GM18873 (cell line): ENCODE measurements around the gene MFAP4.
"Not testable (repeated sequence)": the region's sequence is repeated elsewhere in the genome, so short reads cannot be mapped to it uniquely, and the experiment has no call there.

Experiments
- ATAC-seq: cut with Tn5 transposase; IDR thresholded peaks from one replicate; pipeline ENCODE4 v1.9.1; 2021; ENCODE audit warnings: mild to moderate bottlenecking, moderate library complexity, moderate number of reproducible peaks; ENCODE audit not compliant: unreplicated experiment, low FRiP score

MFAP4 gene

GRCh38 chr17:19359151-19359550 is 27.8 kb downstream of the MFAP4 start:
- no peak for ATAC-seq

DNA sequence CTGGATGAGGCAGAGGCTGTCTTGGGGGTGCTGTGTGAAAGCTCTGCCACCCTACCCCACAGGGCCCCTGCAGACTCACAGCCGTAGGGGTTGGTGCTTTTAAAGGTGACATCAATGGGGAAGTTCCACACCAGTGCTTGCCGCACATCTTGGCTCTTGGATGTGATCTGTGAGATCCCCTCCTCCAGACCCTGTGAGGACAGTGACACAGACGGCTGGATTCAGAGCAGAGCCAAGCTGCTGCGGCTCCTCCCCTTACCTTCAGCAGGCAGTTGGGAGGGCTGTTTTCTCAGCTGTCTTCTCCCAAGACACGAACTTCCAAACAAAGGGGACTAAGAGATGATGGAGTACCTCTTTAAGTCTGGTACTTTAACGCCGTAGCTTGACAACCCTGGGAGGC is 29.2 kb downstream of the MFAP4 start:
- ATAC-seq: no peak

- no peak for ATAC-seq
Measured at GRCh38 chr17:19357351-19357750, 29.6 kb downstream of the MFAP4 start.

DNA sequence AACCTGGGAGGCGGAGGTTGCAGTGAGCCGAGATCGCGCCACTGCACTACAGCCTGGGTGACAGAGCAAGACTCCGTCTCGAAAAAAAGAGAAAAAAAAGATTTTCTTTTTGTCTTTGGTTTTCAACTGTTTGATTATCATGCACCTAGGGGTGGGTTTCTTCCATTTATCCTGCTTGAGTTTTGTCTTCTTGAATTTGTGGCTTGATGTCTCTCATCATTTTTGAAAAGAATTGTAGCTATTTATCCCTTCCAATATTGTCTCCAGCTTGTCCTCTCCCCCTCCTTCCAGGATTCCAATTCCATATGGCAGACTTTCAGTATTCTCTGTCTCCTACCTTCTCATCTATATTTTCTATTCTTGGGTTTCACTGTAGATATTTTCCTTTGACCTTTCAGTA is 32.2 kb downstream of the MFAP4 start:
- no peak for ATAC-seq

GRCh38 chr17:19353401-19353800 is 33.6 kb downstream of the MFAP4 start:
- not testable (repeated sequence) for ATAC-seq

GRCh38 chr17:19348806-19349205 is 38.2 kb downstream of the MFAP4 start:
- no peak for ATAC-seq

GRCh38 chr17:19348081-19348650 is 38.8 kb downstream of the MFAP4 start:
- ATAC-seq: no peak

- no peak for ATAC-seq
Measured at GRCh38 chr17:19347323-19348080, 39.5 kb downstream of the MFAP4 start.

GRCh38 chr17:19346351-19347255 is 40.4 kb downstream of the MFAP4 start:
- no peak for ATAC-seq

- no peak for ATAC-seq
Measured at GRCh38 chr17:19345486-19346350, 41.3 kb downstream of the MFAP4 start.

DNA sequence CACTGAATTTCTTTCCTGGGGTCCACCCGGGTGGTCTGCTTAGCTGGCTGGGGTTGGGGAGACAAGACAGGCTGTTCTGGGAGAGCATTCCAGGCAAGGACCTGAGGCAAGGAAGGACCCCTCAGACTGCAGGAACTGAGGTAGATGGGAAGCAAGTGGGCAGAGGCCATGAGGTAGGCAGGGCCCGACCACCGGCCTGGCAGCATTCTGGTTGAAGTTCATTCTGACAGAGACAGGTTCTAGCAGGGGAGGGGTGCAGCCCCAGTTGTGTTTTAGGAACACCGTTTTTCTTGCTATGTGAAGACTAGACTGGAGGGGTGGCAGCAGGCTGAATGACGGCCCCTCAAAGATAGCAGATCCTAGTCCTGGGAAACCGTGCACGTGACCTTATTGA is 41.9 kb downstream of the MFAP4 start:
- no peak for ATAC-seq

DNA sequence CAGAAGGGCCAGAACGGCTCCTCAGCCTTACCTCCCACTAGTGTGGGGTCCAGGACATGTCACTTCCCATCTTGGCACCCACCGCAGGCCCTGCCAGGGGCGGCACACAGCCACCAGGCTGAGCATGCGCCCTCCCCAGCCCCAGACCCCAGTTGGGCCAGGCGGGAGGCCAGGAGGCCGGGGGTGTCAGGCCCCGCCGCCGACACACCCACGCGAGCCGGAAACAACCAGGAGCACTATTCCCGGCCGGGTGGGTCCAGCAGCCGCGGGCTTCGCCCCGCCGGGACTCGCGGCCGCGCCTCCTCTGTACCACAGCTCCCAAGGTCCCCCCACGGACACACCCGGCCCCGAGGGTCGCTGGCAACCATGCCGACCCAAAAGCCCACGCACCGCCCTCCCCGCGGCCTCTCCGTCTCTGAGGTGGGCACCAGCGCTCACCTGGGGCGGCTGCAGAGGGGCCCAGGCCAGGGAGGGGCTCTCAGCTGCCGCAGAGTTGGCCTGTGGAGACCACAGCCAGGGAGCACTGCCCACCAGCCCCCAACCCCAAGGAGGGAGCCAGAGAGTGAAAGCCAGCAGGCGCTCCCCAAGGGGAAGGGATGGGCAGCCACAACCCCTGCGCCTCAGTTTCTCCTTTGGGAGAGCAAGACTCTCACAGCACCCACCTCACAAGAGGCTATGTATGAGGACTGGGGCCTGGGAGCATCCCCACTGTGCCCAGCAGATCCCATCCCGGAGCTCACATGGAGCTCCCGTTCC is 42.5 kb downstream of the MFAP4 start:
- ATAC-seq: no peak

GRCh38 chr17:19343671-19344151 is 43.3 kb downstream of the MFAP4 start:
- no peak for ATAC-seq

- ATAC-seq: no peak
Measured at GRCh38 chr17:19343256-19343630, 43.7 kb downstream of the MFAP4 start.

- no peak for ATAC-seq
Measured at GRCh38 chr17:19342611-19343255, 44.3 kb downstream of the MFAP4 start.

DNA sequence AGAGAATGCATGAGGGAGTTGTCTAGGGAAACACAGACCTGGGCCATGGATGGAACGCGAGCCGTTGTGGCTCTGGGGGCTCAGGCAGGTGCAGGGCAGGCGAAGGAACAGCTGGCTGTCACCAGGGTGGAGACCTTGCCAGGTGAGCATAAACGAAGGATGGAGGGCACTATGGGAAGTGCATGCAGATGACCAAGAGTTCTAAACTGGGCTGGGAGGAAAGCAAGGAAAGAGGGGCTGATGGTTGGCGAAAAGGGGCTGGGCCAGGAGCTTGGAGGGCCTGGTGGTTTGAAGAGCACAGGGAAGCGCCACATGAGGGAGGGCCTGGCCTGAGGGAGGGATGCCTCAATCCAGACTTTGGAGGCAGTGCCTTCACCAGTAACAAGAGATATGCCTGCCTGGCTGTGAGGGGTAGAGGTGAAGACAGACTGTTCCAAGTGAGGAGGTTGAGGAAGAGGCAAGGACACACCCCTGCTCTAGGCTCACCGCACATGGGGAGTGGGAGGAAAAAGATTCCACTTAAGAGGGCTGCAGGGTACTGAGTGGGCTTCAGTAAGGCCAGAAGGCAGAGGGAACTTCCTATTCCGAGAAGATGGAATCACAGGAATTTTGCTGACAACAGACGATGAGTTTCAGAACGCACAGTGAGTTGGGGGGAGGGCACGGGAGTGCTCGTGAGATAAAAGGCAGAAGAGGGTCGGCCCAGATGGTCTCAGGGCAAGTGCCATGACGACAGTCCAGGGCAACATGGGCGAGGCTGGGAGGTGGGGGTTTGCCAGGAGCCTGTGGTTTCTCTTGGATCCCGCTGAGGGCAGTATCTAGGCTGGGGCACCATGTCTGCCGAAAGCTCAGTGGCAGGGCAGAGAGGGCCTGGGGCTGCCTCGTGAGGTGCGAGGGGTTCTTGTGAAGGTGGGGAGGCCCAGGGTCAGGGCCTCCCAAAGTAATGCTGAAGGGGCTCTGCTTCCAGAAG is 45.1 kb downstream of the MFAP4 start:
- ATAC-seq: no peak

DNA sequence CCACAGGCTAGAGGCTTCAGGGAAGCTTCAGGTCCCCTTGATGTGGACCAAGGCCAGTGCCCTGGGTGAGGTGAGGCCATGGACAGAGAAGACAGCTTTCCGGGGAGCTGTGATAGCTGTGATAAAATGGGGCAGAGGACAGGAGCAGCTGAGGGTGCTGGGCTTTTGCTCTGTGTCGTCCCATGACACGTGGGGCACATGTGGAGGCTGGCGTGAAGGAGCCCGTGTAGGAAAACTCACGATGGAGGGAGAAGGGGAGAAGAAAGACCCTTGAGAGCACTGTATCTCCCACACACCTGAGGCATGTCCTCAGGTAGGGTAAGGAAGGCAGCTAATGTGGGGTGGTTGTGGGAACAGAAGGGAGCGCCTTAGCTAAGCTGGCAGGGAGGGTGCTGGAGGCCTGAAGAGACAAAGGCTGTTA is 45.8 kb downstream of the MFAP4 start:
- ATAC-seq: no peak

DNA sequence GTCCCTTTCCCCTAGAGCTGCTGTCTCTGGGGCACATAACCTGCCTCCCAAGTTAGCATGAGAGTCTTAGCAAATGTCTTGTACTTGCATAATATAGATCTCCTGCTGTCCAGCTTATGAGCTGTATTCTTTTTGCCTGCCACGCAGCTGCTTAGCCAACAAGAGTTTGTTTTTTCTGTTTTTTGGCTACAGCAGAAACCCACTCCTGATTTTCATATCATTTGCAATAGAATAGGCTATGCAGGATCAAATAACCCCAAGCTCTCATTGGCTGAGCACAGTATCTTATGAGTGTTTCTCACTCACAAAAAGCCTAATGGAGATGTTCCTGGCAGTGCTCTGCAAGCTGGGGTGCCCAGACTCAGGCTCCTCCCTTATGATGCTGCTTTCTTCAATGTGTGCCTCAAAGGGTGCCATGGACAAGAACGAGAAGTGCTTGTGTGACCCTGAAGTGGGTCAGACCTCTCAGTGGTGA is 47.6 kb downstream of the MFAP4 start:
- ATAC-seq: no peak
